Fibroblast of peridontal ligament (primary cell): ENCODE measurements around the gene EFCAB5.
"Not testable (repeated sequence)": the region's sequence is repeated elsewhere in the genome, so short reads cannot be mapped to it uniquely, and the experiment has no call there.

Experiments
- DNase-seq: peaks from one replicate; pipeline ENCODE4 v3.0.0-alpha.2; 2010; ENCODE audit errors: extremely low read depth

EFCAB5 gene

GRCh38 chr17:30093463-30094147 is 152.2 kb downstream of the EFCAB5 start:
- DNase-seq: peak; percentile 77

GRCh38 chr17:30095507-30096244 is 154.2 kb downstream of the EFCAB5 start:
- peak; percentile 87 for DNase-seq

GRCh38 chr17:30101686-30102390 is 160.4 kb downstream of the EFCAB5 start:
- no peak for DNase-seq

GRCh38 chr17:30103921-30104320 is 162.5 kb downstream of the EFCAB5 start:
- no peak for DNase-seq

GRCh38 chr17:30104575-30105339 is 163.3 kb downstream of the EFCAB5 start:
- DNase-seq: peak; percentile 82

GRCh38 chr17:30112794-30113193 is 171.4 kb downstream of the EFCAB5 start:
- DNase-seq: no peak

GRCh38 chr17:30113213-30113612 is 171.8 kb downstream of the EFCAB5 start:
- DNase-seq: no peak

GRCh38 chr17:30116345-30116660 is 174.9 kb downstream of the EFCAB5 start:
- no peak for DNase-seq

GRCh38 chr17:30116661-30117551 is 175.5 kb downstream of the EFCAB5 start, which contains the start of gene NSRP1:
Gene NSRP1 (plus strand): TSS chr17:30116816. CDS start chr17:30116844, 28 bp downstream.
- DNase-seq: peak; percentile 96

GRCh38 chr17:30117675-30118081 is 176.2 kb downstream of the EFCAB5 start:
- DNase-seq: peak; percentile 48

GRCh38 chr17:30118635-30119034 is 177.2 kb downstream of the EFCAB5 start:
- DNase-seq: not testable (repeated sequence)

GRCh38 chr17:30124273-30124796 is 182.9 kb downstream of the EFCAB5 start:
- DNase-seq: no peak

- DNase-seq: no peak
These were observed 188.7 kb downstream of the EFCAB5 start for GRCh38 chr17:30130121-30130520.

- no peak for DNase-seq
These were observed 191.2 kb downstream of the EFCAB5 start for GRCh38 chr17:30132615-30133014.

- no peak for DNase-seq
These were observed 191.8 kb downstream of the EFCAB5 start for GRCh38 chr17:30133197-30133596.

- DNase-seq: no peak
These were observed 193.1 kb downstream of the EFCAB5 start for GRCh38 chr17:30134551-30134950.

- DNase-seq: no peak
These were observed 195.7 kb downstream of the EFCAB5 start for GRCh38 chr17:30137158-30137557.

GRCh38 chr17:30147860-30148259 is 206.4 kb downstream of the EFCAB5 start:
- DNase-seq: not testable (repeated sequence)

GRCh38 chr17:30148376-30148775 is 206.9 kb downstream of the EFCAB5 start:
- no peak for DNase-seq

- no peak for DNase-seq
These were observed 210.0 kb downstream of the EFCAB5 start for GRCh38 chr17:30151471-30151870.

- no peak for DNase-seq
These were observed 212.0 kb downstream of the EFCAB5 start for GRCh38 chr17:30153463-30153862.
